ENCODE data around the gene FAM180A. TPM values are rescaled to one million over a fixed set of nuclear protein-coding genes. Genes with fewer than 3 reads are reported as not detected.

FAM180A gene
- polyA plus RNA-seq (2011; rRNA removed) (5.5 TPM in 2 replicates), polyA minus RNA-seq (2011; rRNA and poly(A)+ RNA removed) (7.1 and 8.8 TPM in 2 replicates)

- DNase-seq (ENCODE audit: low read depth, low spot score) = peak; percentile 78
- no peak for TF ChIP-seq CTCF (IDR thresholded peaks at IDR 0.05; ENCODE audit: low read depth, low read length)
- POLR2A ChIA-PET = no interaction called here
- H3K9me3 ChIP-seq (ENCODE audit: control insufficient read depth, insufficient read depth, low read length) = no peaks in the 10 kb centered on the region
- peak within 1 kb of the TSS; percentile 95 for H3K27ac ChIP-seq (ENCODE audit: low read depth, low read length)
- peak within 1 kb of the TSS; percentile 58 for H3K4me3 ChIP-seq (ENCODE audit: low read depth, low read length)
- no peaks in the 10 kb centered on the region for H3K27me3 ChIP-seq (ENCODE audit: control insufficient read depth, insufficient read depth, low read length)
- CTCF ChIA-PET = no interaction called here
Measured at GRCh38 chr7:135748770-135749169, at the start of gene FAM180A. TSS of gene FAM180A (minus strand) at chr7:135748813. CDS start at chr7:135748580, 233 bp downstream.

- ChIA-PET CTCF (interaction anchor here (0.8 to 4.7 kb wide), 7 partner anchors 8 to 210 kb away, joined by 3 to 175 read pairs (median 5); no protein-coding TSS in a partner anchor), POLR2A (no interaction called here)
- H3K4me3 ChIP-seq (ENCODE audit: low read depth, low read length) = no peak overlapping the region
- no peak for TF ChIP-seq CTCF (IDR thresholded peaks at IDR 0.05; ENCODE audit: low read depth, low read length)
- DNase-seq (ENCODE audit: low read depth, low spot score) = no peak
- H3K27me3 ChIP-seq (ENCODE audit: control insufficient read depth, insufficient read depth, low read length) = no peaks in the 10 kb centered on the region
- no peak overlapping the region for H3K27ac ChIP-seq (ENCODE audit: low read depth, low read length)
- H3K9me3 ChIP-seq (ENCODE audit: control insufficient read depth, insufficient read depth, low read length) = no peaks in the 10 kb centered on the region
Measured at GRCh38 chr7:135798095-135798494, 49.5 kb upstream of the FAM180A start.

- no peak for TF ChIP-seq CTCF (IDR thresholded peaks at IDR 0.05; ENCODE audit: low read depth, low read length)
- Histone ChIP-seq H3K9me3 (ENCODE audit: control insufficient read depth, insufficient read depth, low read length) (no peaks in the 10 kb centered on the region), H3K4me3 (ENCODE audit: low read depth, low read length) (no peak overlapping the region), H3K27me3 (ENCODE audit: control insufficient read depth, insufficient read depth, low read length) (no peaks in the 10 kb centered on the region), H3K27ac (ENCODE audit: low read depth, low read length) (no peak overlapping the region)
- ChIA-PET CTCF (interaction anchor here (1.2 to 1.4 kb wide), 3 partner anchors 124 to 214 kb away, joined by 4 read pairs; no protein-coding TSS in a partner anchor), POLR2A (interaction anchor here (0.5 kb wide), 1 partner anchor 130 kb away, joined by 5 read pairs; no protein-coding TSS in a partner anchor)
- DNase-seq (ENCODE audit: low read depth, low spot score) = no peak
Measured at GRCh38 chr7:135795846-135796570, 47.4 kb upstream of the FAM180A start.

- ChIA-PET POLR2A (no interaction called here), CTCF (interaction anchor here (1.1 to 1.6 kb wide), 4 partner anchors 120 to 173 kb away, joined by 4 to 6 read pairs (median 4); partner anchors contain the start of gene STMP1)
- TF ChIP-seq CTCF (IDR thresholded peaks at IDR 0.05; ENCODE audit: low read depth, low read length) = no peak
- Histone ChIP-seq H3K27me3 (ENCODE audit: control insufficient read depth, insufficient read depth, low read length) (no peaks in the 10 kb centered on the region), H3K27ac (ENCODE audit: low read depth, low read length) (no peak overlapping the region), H3K9me3 (ENCODE audit: control insufficient read depth, insufficient read depth, low read length) (no peaks in the 10 kb centered on the region), H3K4me3 (ENCODE audit: low read depth, low read length) (no peak overlapping the region)
- DNase-seq (ENCODE audit: low read depth, low spot score) = no peak
Measured at GRCh38 chr7:135793841-135794240, 45.2 kb upstream of the FAM180A start.

GRCh38 chr7:135792866-135793265, 44.3 kb upstream of the FAM180A start:
- H3K9me3 ChIP-seq (ENCODE audit: control insufficient read depth, insufficient read depth, low read length) = no peaks in the 10 kb centered on the region
- TF ChIP-seq CTCF (IDR thresholded peaks at IDR 0.05; ENCODE audit: low read depth, low read length) = no peak
- POLR2A ChIA-PET = no interaction called here
- CTCF ChIA-PET = interaction anchor here (1.3 to 1.5 kb wide), 3 partner anchors 121 to 215 kb away, joined by 3 to 4 read pairs (median 4); partner anchors contain the start of gene STMP1
- no peaks in the 10 kb centered on the region for H3K27me3 ChIP-seq (ENCODE audit: control insufficient read depth, insufficient read depth, low read length)
- H3K27ac ChIP-seq (ENCODE audit: low read depth, low read length) = no peak overlapping the region
- DNase-seq (ENCODE audit: low read depth, low spot score) = no peak
- H3K4me3 ChIP-seq (ENCODE audit: low read depth, low read length) = no peak overlapping the region
